WTC11 (cell line): ENCODE data around the gene STT3B. TPM values are rescaled to one million over a fixed set of nuclear protein-coding genes. Genes with fewer than 3 reads are reported as not detected.

ENCODE experiments used
- ATAC-seq: fragments of 200-7000 bp; cut with Tn5 transposase; 2 replicates; pipeline ENCODE4 v1.10.0; 2021; ENCODE audit warnings: mild to moderate bottlenecking, moderate library complexity
- CTCF ChIA-PET: fragments of 300-600 bp; sonication (Branson Sonifier 250); formaldehyde crosslinking; loops from one replicate; lab custom pipeline; 2021; ENCODE audit warnings: antibody characterized with exemption; lab: Charles Lee
- POLR2A ChIA-PET: fragments of 350-600 bp; sonication (Branson Sonifier 250); formaldehyde crosslinking; loops from one replicate; lab custom pipeline; 2021; ENCODE audit warnings: antibody characterized with exemption; lab: Charles Lee
- DNase-seq: peaks from one replicate; pipeline ENCODE4 v3.0.0; 2021; ENCODE audit warnings: low spot score
- H3K27ac Mint-ChIP-seq: 2 replicates; pipeline ENCODE4 v1.8.0; 2021; ENCODE audit warnings: mixed read lengths
- H3K27me3 Mint-ChIP-seq: 2 replicates; pipeline ENCODE4 v1.8.0; 2021; ENCODE audit warnings: low read depth, mild to moderate bottlenecking, moderate library complexity, mixed read lengths
- H3K36me3 Mint-ChIP-seq: 2 replicates; pipeline ENCODE4 v1.8.0; 2021; ENCODE audit warnings: mixed read lengths
- H3K4me1 Mint-ChIP-seq: 2 replicates; pipeline ENCODE4 v1.8.0; 2022; ENCODE audit warnings: mixed read lengths
- H3K4me3 Mint-ChIP-seq: 2 replicates; pipeline ENCODE4 v1.8.0; 2021; ENCODE audit warnings: mild to moderate bottlenecking, moderate library complexity, mixed read lengths
- H3K9me3 Mint-ChIP-seq: 2 replicates; pipeline ENCODE4 v1.8.0; 2021; ENCODE audit warnings: mixed read lengths
- ATF1 ChIP-seq: sonication (generic); formaldehyde crosslinking; IDR thresholded peaks from 2 replicates; pipeline ENCODE4 v1.8.1; 2023; ENCODE audit warnings: mild to moderate bottlenecking, moderate library complexity, missing genetic modification reagents
- FOXJ3 ChIP-seq: sonication (generic); formaldehyde crosslinking; IDR thresholded peaks from 2 replicates; pipeline ENCODE4 v1.9.0; 2021; ENCODE audit warnings: missing genetic modification reagents, mild to moderate bottlenecking, borderline replicate concordance
- FOXK1 ChIP-seq: sonication (generic); formaldehyde crosslinking; IDR thresholded peaks from 2 replicates; pipeline ENCODE4 v1.8.0; 2022; ENCODE audit warnings: mild to moderate bottlenecking, moderate library complexity, missing genetic modification reagents
- GRHL2 ChIP-seq: fragments of 250-450 bp; sonication (Bioruptor Pico); IDR thresholded peaks from 2 replicates; pipeline ENCODE4 v1.8.0; 2022; ENCODE audit warnings: mild to moderate bottlenecking, moderate library complexity; ENCODE audit not compliant: insufficient replicate concordance, severe bottlenecking
- GTF2I ChIP-seq: fragments of 250-450 bp; sonication (Bioruptor Pico); conservative IDR thresholded peaks from 2 replicates; pipeline ENCODE4 v1.4.0; 2021; ENCODE audit warnings: mild to moderate bottlenecking
- MYBL2 ChIP-seq: sonication (generic); formaldehyde crosslinking; IDR thresholded peaks from 2 replicates; pipeline ENCODE4 v1.8.1; 2023; ENCODE audit warnings: mild to moderate bottlenecking, moderate library complexity, missing genetic modification reagents
- NFYB ChIP-seq: sonication (generic); formaldehyde crosslinking; conservative IDR thresholded peaks from 2 replicates; pipeline ENCODE4 v1.8.0; 2022; ENCODE audit warnings: low read depth, missing genetic modification reagents
- NR1H2 ChIP-seq: sonication (generic); formaldehyde crosslinking; IDR thresholded peaks from 2 replicates; pipeline ENCODE4 v1.9.0; 2021; ENCODE audit warnings: mild to moderate bottlenecking, moderate library complexity, missing genetic modification reagents
- NR2C2 ChIP-seq: sonication (generic); formaldehyde crosslinking; IDR thresholded peaks from 2 replicates; pipeline ENCODE4 v1.8.0; 2022; ENCODE audit warnings: mild to moderate bottlenecking, missing genetic modification reagents
- PRRX2 ChIP-seq: fragments of 250-450 bp; sonication (Bioruptor Pico); IDR thresholded peaks from 2 replicates; pipeline ENCODE4 v1.8.0; 2021; ENCODE audit warnings: mild to moderate bottlenecking
- TEAD4 ChIP-seq: sonication (generic); formaldehyde crosslinking; IDR thresholded peaks from 2 replicates; pipeline ENCODE4 v1.8.0; 2022; ENCODE audit warnings: mild to moderate bottlenecking, missing genetic modification reagents
- TP53 ChIP-seq: sonication (generic); formaldehyde crosslinking; IDR thresholded peaks from 2 replicates; pipeline ENCODE4 v1.8.1; 2023; ENCODE audit warnings: mild to moderate bottlenecking, missing genetic modification reagents
- ZNF121 ChIP-seq: sonication (generic); formaldehyde crosslinking; IDR thresholded peaks from 2 replicates; pipeline ENCODE4 v1.8.0; 2023; ENCODE audit warnings: missing genetic modification reagents
- ZNF263 ChIP-seq: sonication (generic); formaldehyde crosslinking; IDR thresholded peaks from 2 replicates; pipeline ENCODE4 v1.8.1; 2022; ENCODE audit warnings: low read depth, mild to moderate bottlenecking, moderate library complexity, missing genetic modification reagents
- ZNF317 ChIP-seq: sonication (generic); formaldehyde crosslinking; IDR thresholded peaks from 2 replicates; pipeline ENCODE4 v1.8.1; 2023; ENCODE audit warnings: low read depth, mild to moderate bottlenecking, moderate library complexity, missing genetic modification reagents, borderline replicate concordance
- total RNA-seq: library from RNA; stranded (reverse); gene quantifications from 3 replicates; pipeline ENCODE4 v1.2.3, GENCODE V29; 2021
- TF ChIP-seq, protein P1 (sequence below): sonication (generic); formaldehyde crosslinking; IDR thresholded peaks from 2 replicates; pipeline ENCODE4 v1.8.1; 2023; ENCODE audit warnings: mild to moderate bottlenecking, missing genetic modification reagents, borderline replicate concordance
- TF ChIP-seq, protein P2 (sequence below): sonication (generic); formaldehyde crosslinking; IDR thresholded peaks from 2 replicates; pipeline ENCODE4 v1.8.1; 2022; ENCODE audit warnings: low read depth, missing genetic modification reagents, borderline replicate concordance
- TF ChIP-seq, protein P3 (sequence below): sonication (generic); formaldehyde crosslinking; IDR thresholded peaks from 2 replicates; pipeline ENCODE4 v1.8.0; 2023; ENCODE audit warnings: mild to moderate bottlenecking, missing genetic modification reagents
- TF ChIP-seq, protein P4 (sequence below): sonication (generic); formaldehyde crosslinking; IDR thresholded peaks from 2 replicates; pipeline ENCODE4 v1.8.0; 2023; ENCODE audit warnings: missing genetic modification reagents
- TF ChIP-seq, protein P5 (sequence below): sonication (generic); formaldehyde crosslinking; IDR thresholded peaks from 2 replicates; pipeline ENCODE4 v1.8.1; 2023; ENCODE audit warnings: mild to moderate bottlenecking, missing genetic modification reagents
- TF ChIP-seq, protein P6 (sequence below): sonication (generic); formaldehyde crosslinking; IDR thresholded peaks from 2 replicates; pipeline ENCODE4 v1.8.1; 2023; ENCODE audit warnings: mild to moderate bottlenecking, missing genetic modification reagents, moderate library complexity

The STT3B gene
- total RNA-seq, 1 experiment from 2014 or later, result 103 TPM

DNA sequence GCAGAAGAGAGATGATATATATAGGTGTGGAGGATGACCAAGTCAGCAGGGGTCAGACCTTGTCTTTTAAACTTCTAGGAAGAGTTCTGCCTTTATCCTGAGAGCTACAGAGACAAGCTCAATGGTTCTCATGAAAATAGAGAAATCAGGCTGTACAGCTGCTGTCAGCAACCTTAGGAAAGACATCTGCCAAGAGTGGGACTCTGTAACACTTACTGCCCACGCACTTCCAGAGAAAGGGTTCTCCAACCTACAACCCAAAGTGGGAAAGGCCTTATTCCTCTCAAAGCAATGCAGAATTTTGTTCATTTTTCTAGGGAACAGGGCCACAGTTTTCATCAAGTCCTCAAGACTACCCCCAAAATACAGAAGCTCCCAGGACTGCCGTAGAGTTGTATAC lies 138.7 kb downstream of the STT3B start (continued):
- TF ChIP-seq, protein P1, sequence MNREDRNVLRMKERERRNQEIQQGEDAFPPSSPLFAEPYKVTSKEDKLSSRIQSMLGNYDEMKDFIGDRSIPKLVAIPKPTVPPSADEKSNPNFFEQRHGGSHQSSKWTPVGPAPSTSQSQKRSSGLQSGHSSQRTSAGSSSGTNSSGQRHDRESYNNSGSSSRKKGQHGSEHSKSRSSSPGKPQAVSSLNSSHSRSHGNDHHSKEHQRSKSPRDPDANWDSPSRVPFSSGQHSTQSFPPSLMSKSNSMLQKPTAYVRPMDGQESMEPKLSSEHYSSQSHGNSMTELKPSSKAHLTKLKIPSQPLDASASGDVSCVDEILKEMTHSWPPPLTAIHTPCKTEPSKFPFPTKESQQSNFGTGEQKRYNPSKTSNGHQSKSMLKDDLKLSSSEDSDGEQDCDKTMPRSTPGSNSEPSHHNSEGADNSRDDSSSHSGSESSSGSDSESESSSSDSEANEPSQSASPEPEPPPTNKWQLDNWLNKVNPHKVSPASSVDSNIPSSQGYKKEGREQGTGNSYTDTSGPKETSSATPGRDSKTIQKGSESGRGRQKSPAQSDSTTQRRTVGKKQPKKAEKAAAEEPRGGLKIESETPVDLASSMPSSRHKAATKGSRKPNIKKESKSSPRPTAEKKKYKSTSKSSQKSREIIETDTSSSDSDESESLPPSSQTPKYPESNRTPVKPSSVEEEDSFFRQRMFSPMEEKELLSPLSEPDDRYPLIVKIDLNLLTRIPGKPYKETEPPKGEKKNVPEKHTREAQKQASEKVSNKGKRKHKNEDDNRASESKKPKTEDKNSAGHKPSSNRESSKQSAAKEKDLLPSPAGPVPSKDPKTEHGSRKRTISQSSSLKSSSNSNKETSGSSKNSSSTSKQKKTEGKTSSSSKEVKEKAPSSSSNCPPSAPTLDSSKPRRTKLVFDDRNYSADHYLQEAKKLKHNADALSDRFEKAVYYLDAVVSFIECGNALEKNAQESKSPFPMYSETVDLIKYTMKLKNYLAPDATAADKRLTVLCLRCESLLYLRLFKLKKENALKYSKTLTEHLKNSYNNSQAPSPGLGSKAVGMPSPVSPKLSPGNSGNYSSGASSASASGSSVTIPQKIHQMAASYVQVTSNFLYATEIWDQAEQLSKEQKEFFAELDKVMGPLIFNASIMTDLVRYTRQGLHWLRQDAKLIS (CRISPR knock-in tag), result no peak
- TF ChIP-seq, protein P2, sequence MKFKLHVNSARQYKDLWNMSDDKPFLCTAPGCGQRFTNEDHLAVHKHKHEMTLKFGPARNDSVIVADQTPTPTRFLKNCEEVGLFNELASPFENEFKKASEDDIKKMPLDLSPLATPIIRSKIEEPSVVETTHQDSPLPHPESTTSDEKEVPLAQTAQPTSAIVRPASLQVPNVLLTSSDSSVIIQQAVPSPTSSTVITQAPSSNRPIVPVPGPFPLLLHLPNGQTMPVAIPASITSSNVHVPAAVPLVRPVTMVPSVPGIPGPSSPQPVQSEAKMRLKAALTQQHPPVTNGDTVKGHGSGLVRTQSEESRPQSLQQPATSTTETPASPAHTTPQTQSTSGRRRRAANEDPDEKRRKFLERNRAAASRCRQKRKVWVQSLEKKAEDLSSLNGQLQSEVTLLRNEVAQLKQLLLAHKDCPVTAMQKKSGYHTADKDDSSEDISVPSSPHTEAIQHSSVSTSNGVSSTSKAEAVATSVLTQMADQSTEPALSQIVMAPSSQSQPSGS (CRISPR knock-in tag), result no peak
- TF ChIP-seq NR1H2 (no peak), ZNF263 (CRISPR knock-in tag) (no peak), GRHL2 (CRISPR knock-in tag) (no peak), ZNF317 (CRISPR knock-in tag) (no peak)
- TF ChIP-seq, protein P3, sequence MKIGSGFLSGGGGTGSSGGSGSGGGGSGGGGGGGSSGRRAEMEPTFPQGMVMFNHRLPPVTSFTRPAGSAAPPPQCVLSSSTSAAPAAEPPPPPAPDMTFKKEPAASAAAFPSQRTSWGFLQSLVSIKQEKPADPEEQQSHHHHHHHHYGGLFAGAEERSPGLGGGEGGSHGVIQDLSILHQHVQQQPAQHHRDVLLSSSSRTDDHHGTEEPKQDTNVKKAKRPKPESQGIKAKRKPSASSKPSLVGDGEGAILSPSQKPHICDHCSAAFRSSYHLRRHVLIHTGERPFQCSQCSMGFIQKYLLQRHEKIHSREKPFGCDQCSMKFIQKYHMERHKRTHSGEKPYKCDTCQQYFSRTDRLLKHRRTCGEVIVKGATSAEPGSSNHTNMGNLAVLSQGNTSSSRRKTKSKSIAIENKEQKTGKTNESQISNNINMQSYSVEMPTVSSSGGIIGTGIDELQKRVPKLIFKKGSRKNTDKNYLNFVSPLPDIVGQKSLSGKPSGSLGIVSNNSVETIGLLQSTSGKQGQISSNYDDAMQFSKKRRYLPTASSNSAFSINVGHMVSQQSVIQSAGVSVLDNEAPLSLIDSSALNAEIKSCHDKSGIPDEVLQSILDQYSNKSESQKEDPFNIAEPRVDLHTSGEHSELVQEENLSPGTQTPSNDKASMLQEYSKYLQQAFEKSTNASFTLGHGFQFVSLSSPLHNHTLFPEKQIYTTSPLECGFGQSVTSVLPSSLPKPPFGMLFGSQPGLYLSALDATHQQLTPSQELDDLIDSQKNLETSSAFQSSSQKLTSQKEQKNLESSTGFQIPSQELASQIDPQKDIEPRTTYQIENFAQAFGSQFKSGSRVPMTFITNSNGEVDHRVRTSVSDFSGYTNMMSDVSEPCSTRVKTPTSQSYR, result no peak

DNA sequence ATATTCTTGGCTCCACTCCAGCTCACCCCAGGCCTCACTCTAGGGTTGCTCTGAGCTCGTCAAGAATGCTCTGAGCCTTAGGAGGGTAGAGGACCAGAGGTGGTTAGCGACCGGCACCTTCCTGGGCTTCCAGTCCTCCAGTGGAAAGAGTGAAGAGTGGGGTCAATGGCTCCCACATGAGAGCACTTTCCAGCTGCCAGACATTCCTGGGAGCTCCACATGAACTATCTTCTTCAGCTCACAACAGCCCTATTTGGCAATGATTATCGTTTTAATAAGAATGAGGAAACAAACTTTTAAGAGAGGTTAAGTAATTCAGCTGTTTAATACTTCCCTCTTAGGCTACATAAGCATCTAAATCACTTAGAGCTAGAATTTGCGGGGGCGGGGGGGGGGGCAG lies 139.3 kb downstream of the STT3B start:
- Mint-ChIP-seq H3K4me1 (peaks cover 16% of the 10 kb centered on the region; the same call in 1 of the 2 replicates), H3K36me3 (peaks cover 37% of the 10 kb centered on the region), H3K9me3 (0 out of 2 replicates have a peak, but pooled peaks cover 6% of the 10 kb centered on the region), H3K27ac (no peak overlapping the region), H3K4me3 (no peak overlapping the region), H3K27me3 (no peaks in the 10 kb centered on the region)
- DNase-seq (no peak), ATAC-seq (no peak)
- ChIA-PET CTCF (no interaction called here), POLR2A (interaction anchor here (0.7 kb wide), 1 partner anchor 34 kb away, joined by 3 read pairs; no protein-coding TSS in a partner anchor)
- TF ChIP-seq NR2C2 (CRISPR knock-in tag) (no peak), FOXJ3 (CRISPR knock-in tag) (no peak), ZNF317 (CRISPR knock-in tag) (no peak), TEAD4 (CRISPR knock-in tag) (no peak), ATF1 (CRISPR knock-in tag) (no peak), TP53 (CRISPR knock-in tag) (no peak), FOXK1 (no peak), ZNF121 (CRISPR knock-in tag) (no peak), NFYB (CRISPR knock-in tag) (no peak), MYBL2 (CRISPR knock-in tag) (no peak), GTF2I (CRISPR knock-in tag) (no peak), PRRX2 (no peak)
- TF ChIP-seq, protein P2 (CRISPR knock-in tag), result no peak
- TF ChIP-seq, protein P4, sequence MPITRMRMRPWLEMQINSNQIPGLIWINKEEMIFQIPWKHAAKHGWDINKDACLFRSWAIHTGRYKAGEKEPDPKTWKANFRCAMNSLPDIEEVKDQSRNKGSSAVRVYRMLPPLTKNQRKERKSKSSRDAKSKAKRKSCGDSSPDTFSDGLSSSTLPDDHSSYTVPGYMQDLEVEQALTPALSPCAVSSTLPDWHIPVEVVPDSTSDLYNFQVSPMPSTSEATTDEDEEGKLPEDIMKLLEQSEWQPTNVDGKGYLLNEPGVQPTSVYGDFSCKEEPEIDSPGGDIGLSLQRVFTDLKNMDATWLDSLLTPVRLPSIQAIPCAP, result no peak
- TF ChIP-seq, protein P5, sequence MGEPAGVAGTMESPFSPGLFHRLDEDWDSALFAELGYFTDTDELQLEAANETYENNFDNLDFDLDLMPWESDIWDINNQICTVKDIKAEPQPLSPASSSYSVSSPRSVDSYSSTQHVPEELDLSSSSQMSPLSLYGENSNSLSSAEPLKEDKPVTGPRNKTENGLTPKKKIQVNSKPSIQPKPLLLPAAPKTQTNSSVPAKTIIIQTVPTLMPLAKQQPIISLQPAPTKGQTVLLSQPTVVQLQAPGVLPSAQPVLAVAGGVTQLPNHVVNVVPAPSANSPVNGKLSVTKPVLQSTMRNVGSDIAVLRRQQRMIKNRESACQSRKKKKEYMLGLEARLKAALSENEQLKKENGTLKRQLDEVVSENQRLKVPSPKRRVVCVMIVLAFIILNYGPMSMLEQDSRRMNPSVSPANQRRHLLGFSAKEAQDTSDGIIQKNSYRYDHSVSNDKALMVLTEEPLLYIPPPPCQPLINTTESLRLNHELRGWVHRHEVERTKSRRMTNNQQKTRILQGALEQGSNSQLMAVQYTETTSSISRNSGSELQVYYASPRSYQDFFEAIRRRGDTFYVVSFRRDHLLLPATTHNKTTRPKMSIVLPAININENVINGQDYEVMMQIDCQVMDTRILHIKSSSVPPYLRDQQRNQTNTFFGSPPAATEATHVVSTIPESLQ (CRISPR knock-in tag), result no peak
- TF ChIP-seq, protein P6, sequence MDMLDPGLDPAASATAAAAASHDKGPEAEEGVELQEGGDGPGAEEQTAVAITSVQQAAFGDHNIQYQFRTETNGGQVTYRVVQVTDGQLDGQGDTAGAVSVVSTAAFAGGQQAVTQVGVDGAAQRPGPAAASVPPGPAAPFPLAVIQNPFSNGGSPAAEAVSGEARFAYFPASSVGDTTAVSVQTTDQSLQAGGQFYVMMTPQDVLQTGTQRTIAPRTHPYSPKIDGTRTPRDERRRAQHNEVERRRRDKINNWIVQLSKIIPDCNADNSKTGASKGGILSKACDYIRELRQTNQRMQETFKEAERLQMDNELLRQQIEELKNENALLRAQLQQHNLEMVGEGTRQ, result no peak
